ENCODE results near the gene EPC1.

GRCh38 chr10:32349968-32350738 is 3.2 kb upstream of the EPC1 start:
- no peak for TF ChIP-seq EZH2 (IDR thresholded peaks at IDR 0.05; ENCODE audit: insufficient read depth, poor library complexity, severe bottlenecking)
- no peak for TF ChIP-seq EZH2phosphoT487 (IDR thresholded peaks at IDR 0.05; ENCODE audit: insufficient read depth, low read depth)

All from GM23248 (cell line).